ENCODE results near the gene MARCO. TPM values are rescaled to one million over a fixed set of nuclear protein-coding genes. Genes with fewer than 3 reads are reported as not detected.

MARCO gene
- total and polyA plus RNA-seq, 2 donors (not counting 3 experiments of a cell fraction or from before 2014, with no cell fraction given): not detected

GRCh38 chr2:118936936-118937335, 5.1 kb upstream of the MARCO start:
- Histone ChIP-seq H3K4me3 (replicated peaks in 1 of 3; ENCODE audit: insufficient read depth in 1 of 3, low read depth in 1 of 3, low read length in 3 of 3) (no peak overlapping the region), H3K4me2 (ENCODE audit: insufficient read depth, low read length) (no peak overlapping the region), H4K20me1 (replicated peaks; ENCODE audit: control insufficient read depth, extremely low read depth, insufficient read depth, low read length) (no peaks in the 10 kb centered on the region), H3K79me2 (ENCODE audit: control insufficient read depth, insufficient read depth, low read length) (no peaks in the 10 kb centered on the region), H3K4me1 (ENCODE audit: control insufficient read depth, extremely low read depth, insufficient read depth, low read length) (no peaks in the 10 kb centered on the region), H3K9me3 (replicated peaks; ENCODE audit: control insufficient read depth, insufficient read depth, low read length) (no peaks in the 10 kb centered on the region), H3K27ac (ENCODE audit: insufficient read depth, low read depth, low read length) (no peak overlapping the region), H3K9me1 (replicated peaks; ENCODE audit: control insufficient read depth, extremely low read depth, insufficient read depth, low read length) (no peaks in the 10 kb centered on the region), H2AFZ (ENCODE audit: low read depth, low read length) (no peak overlapping the region), H3K36me3 (ENCODE audit: control insufficient read depth in 2 of 2, extremely low read depth in 1 of 2, insufficient read depth in 2 of 2, low read length in 2 of 2) (no peaks in the 10 kb centered on the region), H3K27me3 (ENCODE audit: control insufficient read depth in 2 of 2, insufficient read depth in 2 of 2, low read length in 2 of 2) (no peaks in the 10 kb centered on the region), H3K9ac (replicated peaks; ENCODE audit: extremely low read depth, insufficient read depth, low read length) (no peak overlapping the region)
- intact Hi-C loops (cut with micrococcal nuclease) (no loop called here), dilution Hi-C loops (cut with MboI; ENCODE audit: extremely low pct_ligation_motif_present, low sequenced_read_pairs) (no loop called here)
- TF ChIP-seq POLR2A (IDR thresholded peaks at IDR 0.05; ENCODE audit: low read depth, low read length) (no peak), FOS (IDR thresholded peaks at IDR 0.05; ENCODE audit: borderline replicate concordance, insufficient read depth, low read length) (no peak), GATA2 (IDR thresholded peaks at IDR 0.05; ENCODE audit: insufficient read depth, insufficient read length, low read depth, low read length) (no peak), MYC (IDR thresholded peaks at IDR 0.05; ENCODE audit: low read depth, low read length) (no peak), EZH2 (IDR thresholded peaks at IDR 0.05; ENCODE audit: borderline replicate concordance, low read depth, low read length, severe bottlenecking) (no peak), CTCF (IDR thresholded peaks at IDR 0.05; ENCODE audit: extremely low read depth in 1 of 2, insufficient read depth in 1 of 2, low read depth in 1 of 2, low read length in 2 of 2) (no peak), JUN (IDR thresholded peaks at IDR 0.05; ENCODE audit: borderline replicate concordance, insufficient read depth, insufficient read length, low read depth) (no peak), POLR2AphosphoS5 (IDR thresholded peaks at IDR 0.05; ENCODE audit: insufficient read depth, low read depth, low read length) (no peak)
- TF ChIP-seq, protein P1, sequence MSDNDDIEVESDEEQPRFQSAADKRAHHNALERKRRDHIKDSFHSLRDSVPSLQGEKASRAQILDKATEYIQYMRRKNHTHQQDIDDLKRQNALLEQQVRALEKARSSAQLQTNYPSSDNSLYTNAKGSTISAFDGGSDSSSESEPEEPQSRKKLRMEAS (IDR thresholded peaks at IDR 0.05; ENCODE audit: insufficient read depth, insufficient read length): no peak
- POLR2A ChIA-PET: no interaction called here
- no peak for DNase-seq (ENCODE audit: low read depth, low spot score)
- CTCF ChIA-PET: no interaction called here
- FAIRE-seq: no peak
- BruUV-seq (replicated peaks): no TSS peak
